HepG2 (cell line): ENCODE measurements around the gene TRPM5. TPM values are rescaled to one million over a fixed set of nuclear protein-coding genes. Genes with fewer than 3 reads are reported as not detected.

Experiments used
- AKAP8 ChIP-seq: sonication (generic); formaldehyde crosslinking; IDR thresholded peaks from 2 replicates; pipeline ENCODE4 v1.5.1; 2020; ENCODE audit warnings: mild to moderate bottlenecking, missing genetic modification reagents
- CCAR2 ChIP-seq: fragments of 200-400 bp; formaldehyde crosslinking; optimal IDR thresholded peaks from 2 replicates; pipeline ENCODE3; 2018; ENCODE audit warnings: low read depth, mild to moderate bottlenecking, low read length, moderate library complexity
- HNRNPUL1 ChIP-seq: fragments of 200-400 bp; formaldehyde crosslinking; IDR thresholded peaks from 2 replicates; pipeline ENCODE4 v1.6.1; 2017; ENCODE audit warnings: low read depth, mild to moderate bottlenecking, low read length, moderate library complexity
- KLF13 ChIP-seq: sonication (generic); formaldehyde crosslinking; IDR thresholded peaks from 2 replicates; pipeline ENCODE4 v1.4.0; 2020; ENCODE audit warnings: mild to moderate bottlenecking, missing genetic modification reagents
- KLF16 ChIP-seq, 2 experiments: sonication (generic) in 1 of 2; formaldehyde crosslinking in 1 of 2; IDR thresholded peaks; 2 replicates each; pipeline versions ENCODE4 v1.6.1 to v1.8.0; 2016 to 2023; ENCODE audit warnings: missing genetic modification reagents in 2 of 2, missing compliant biosample characterization in 1 of 2
- MYC ChIP-seq: sonication (generic); formaldehyde crosslinking; IDR thresholded peaks from 2 replicates; pipeline ENCODE4 v1.9.0; 2021; ENCODE audit warnings: missing genetic modification reagents, borderline replicate concordance
- POGZ ChIP-seq: sonication (generic); formaldehyde crosslinking; IDR thresholded peaks from 2 replicates; pipeline ENCODE4 v1.4.0; 2020; ENCODE audit warnings: mild to moderate bottlenecking, missing genetic modification reagents
- TERF1 ChIP-seq: sonication (generic); formaldehyde crosslinking; IDR thresholded peaks from 2 replicates; pipeline ENCODE4 v1.8.0; 2022; ENCODE audit warnings: mild to moderate bottlenecking, missing genetic modification reagents, moderate library complexity
- THAP7 ChIP-seq: sonication (generic); formaldehyde crosslinking; IDR thresholded peaks from 2 replicates; pipeline ENCODE4 v1.8.1; 2023; ENCODE audit warnings: mild to moderate bottlenecking, missing genetic modification reagents
- ZNF136 ChIP-seq: sonication (generic); formaldehyde crosslinking; IDR thresholded peaks from 2 replicates; pipeline ENCODE4 v1.8.1; 2022; ENCODE audit warnings: low read depth, mild to moderate bottlenecking, moderate library complexity, missing genetic modification reagents
- ZNF281 ChIP-seq: sonication (generic); formaldehyde crosslinking; IDR thresholded peaks from 2 replicates; pipeline ENCODE4 v1.4.0; 2020; ENCODE audit warnings: missing genetic modification reagents, borderline replicate concordance
- ZNF460 ChIP-seq: sonication (generic); formaldehyde crosslinking; IDR thresholded peaks from 2 replicates; pipeline ENCODE4 v1.5.1; 2020; ENCODE audit warnings: missing genetic modification reagents, mild to moderate bottlenecking, borderline replicate concordance
- ZNF607 ChIP-seq: sonication (generic); formaldehyde crosslinking; IDR thresholded peaks from 2 replicates; pipeline ENCODE4 v1.5.1; 2020; ENCODE audit warnings: missing genetic modification reagents, mild to moderate bottlenecking, borderline replicate concordance
- ZNF687 ChIP-seq: sonication (generic); formaldehyde crosslinking; IDR thresholded peaks from 2 replicates; pipeline ENCODE4 v1.5.1; 2020; ENCODE audit warnings: mild to moderate bottlenecking, missing genetic modification reagents, moderate library complexity
- polyA plus RNA-seq, 8 experiments: library from polyadenylated mRNA; depleted of rRNA in 3 of 8; stranded (reverse) in 7 of 8; unstranded in 1 of 8; fragments of >200 nt; fragmentation: Illumina TruSeq in 4 of 8; extraction: Trizol in 4 of 8; gene quantifications; 2 replicates each; pipeline versions ENCODE4 v1.2.1 to v1.2.3, GENCODE V29; 2011 to 2016; ENCODE audit warnings: low read depth in 4 of 8, missing spikeins in 1 of 8, mixed read lengths in 1 of 8; ENCODE audit not compliant: insufficient read depth in 1 of 8
- total RNA-seq, 5 experiments: library from RNA; depleted of rRNA; stranded (reverse); fragments of >200 nt; fragmentation: Illumina TruSeq; extraction: Trizol; gene quantifications; 2 replicates each; pipeline ENCODE4 v1.2.3, GENCODE V29; 2016; ENCODE audit warnings: low read depth in 1 of 5

The TRPM5 gene
- total and polyA plus RNA-seq, 2 of the 13 experiments (the other 11 are each of a cell fraction or from before 2014, with no cell fraction given): 0.12 TPM; not detected in 1

GRCh38 chr11:2420502-2421225 lies 23.6 kb downstream of the TRPM5 start (continued):
- TF ChIP-seq HNRNPUL1 (no peak), TERF1 (CRISPR knock-in tag) (no peak), POGZ (CRISPR knock-in tag) (no peak), KLF13 (CRISPR knock-in tag) (no peak), ZNF281 (CRISPR knock-in tag) (no peak), ZNF136 (CRISPR knock-in tag) (no peak), KLF16 (CRISPR knock-in tag; IDR thresholded peaks at IDR 0.05) (no peak), THAP7 (CRISPR knock-in tag) (no peak), AKAP8 (CRISPR knock-in tag) (0 out of 2 replicates have a peak, but pooled peaks have one; percentile 50), MYC (CRISPR knock-in tag) (peak; percentile 32; the same call in 1 of the 2 replicates), ZNF607 (no peak), CCAR2 (no peak), ZNF687 (CRISPR knock-in tag) (peak; percentile 75), ZNF460 (no peak)
